Activated B cell treated with CpG ODN at 0.5 μM for 24 hours (primary cell): ENCODE data around the gene DDX46. TPM values are rescaled to one million over a fixed set of nuclear protein-coding genes. Genes with fewer than 3 reads are reported as not detected.

Source experiments
- ATAC-seq: fragments of 200-7000 bp; cut with Tn5 transposase; one replicate; pipeline ENCODE4 v1.10.0; 2021; ENCODE audit warnings: low read depth, mild to moderate bottlenecking, moderate library complexity
- CTCF ChIA-PET: fragments of 350-600 bp; sonication (Branson Sonifier 250); formaldehyde crosslinking; loops from one replicate; lab custom pipeline; 2021; ENCODE audit warnings: antibody characterized with exemption; lab: Charles Lee
- POLR2A ChIA-PET: fragments of 350-600 bp; sonication (Branson Sonifier 250); formaldehyde crosslinking; loops from one replicate; lab custom pipeline; 2021; ENCODE audit warnings: antibody characterized with exemption; lab: Charles Lee
- DNase-seq: peaks from one replicate; pipeline ENCODE4 v3.0.0; 2022
- H3K27ac Mint-ChIP-seq: one replicate; pipeline ENCODE4 v1.8.0; 2020; ENCODE audit warnings: mixed read lengths
- H3K27me3 Mint-ChIP-seq: one replicate; pipeline ENCODE4 v1.8.0; 2021; ENCODE audit warnings: mixed read lengths
- H3K36me3 Mint-ChIP-seq: one replicate; pipeline ENCODE4 v1.8.0; 2021; ENCODE audit warnings: low read depth, mixed read lengths
- H3K4me1 Mint-ChIP-seq: one replicate; pipeline ENCODE4 v1.8.0; 2021; ENCODE audit warnings: mixed read lengths
- H3K4me3 Mint-ChIP-seq: one replicate; pipeline ENCODE4 v1.8.0; 2020; ENCODE audit warnings: mild to moderate bottlenecking, mixed read lengths
- H3K9me3 Mint-ChIP-seq: one replicate; pipeline ENCODE4 v1.8.0; 2020; ENCODE audit warnings: mixed read lengths
- CTCF ChIP-seq: fragments of 200-600 bp; IDR thresholded peaks from one replicate; pipeline ENCODE4 v1.8.0; 2022; ENCODE audit warnings: antibody characterized with exemption, mild to moderate bottlenecking
- intact Hi-C: fragments of 100-400 bp; cut with micrococcal nuclease; formaldehyde crosslinking; loops from one replicate; pipeline ENCODE4 v1.15.1; 2024
- total RNA-seq: library from RNA; stranded (reverse); gene quantifications from 2 replicates; pipeline ENCODE4 v1.2.3, GENCODE V29; 2022

Gene DDX46
- total RNA-seq, 1 donor from 2014 or later: 74.1 TPM

GRCh38 chr5:134813827-134814226, 55.2 kb downstream of the DDX46 start:
- ATAC-seq (peak; percentile 66), DNase-seq (no peak)
- intact Hi-C loops: loop anchor here (1.0 to 5.0 kb wide), 2 partner anchors 33 to 91 kb away; partner anchors contain the start of genes C5orf24 and PCBD2
- Mint-ChIP-seq H3K4me3 (no peak overlapping the region), H3K9me3 (no peaks in the 10 kb centered on the region), H3K27ac (peak overlapping the region; percentile 74), H3K4me1 (peaks cover 17% of the 10 kb centered on the region), H3K36me3 (peaks cover 58% of the 10 kb centered on the region), H3K27me3 (no peaks in the 10 kb centered on the region)
- ChIA-PET CTCF (no interaction called here), POLR2A (interaction anchor here (1.0 kb wide), 1 partner anchor 18 kb away, joined by 3 read pairs; no protein-coding TSS in a partner anchor)
- TF ChIP-seq CTCF: no peak

- CTCF ChIA-PET: no interaction called here
- Mint-ChIP-seq H3K36me3 (peaks cover 66% of the 10 kb centered on the region), H3K9me3 (no peaks in the 10 kb centered on the region), H3K4me1 (peaks cover 17% of the 10 kb centered on the region), H3K27ac (no peak overlapping the region), H3K27me3 (no peaks in the 10 kb centered on the region), H3K4me3 (no peak overlapping the region)
- no peak for TF ChIP-seq CTCF
- intact Hi-C loops: no loop called here
- no peak for DNase-seq
- no peak for ATAC-seq
- POLR2A ChIA-PET: no interaction called here
These were observed 58.4 kb downstream of the DDX46 start for GRCh38 chr5:134817006-134817405.

- no peak for TF ChIP-seq CTCF
- no peak overlapping the region for H3K27ac Mint-ChIP-seq
- no peaks in the 10 kb centered on the region for H3K9me3 Mint-ChIP-seq
- intact Hi-C loops: no loop called here
- ChIA-PET POLR2A (no interaction called here), CTCF (no interaction called here)
- DNase-seq (no peak), ATAC-seq (no peak)
- no peaks in the 10 kb centered on the region for H3K27me3 Mint-ChIP-seq
- H3K4me1 Mint-ChIP-seq: peaks cover 7% of the 10 kb centered on the region
- H3K36me3 Mint-ChIP-seq: peaks cover 68% of the 10 kb centered on the region
- H3K4me3 Mint-ChIP-seq: no peak overlapping the region
These were observed 60.2 kb downstream of the DDX46 start for GRCh38 chr5:134818776-134819175.

- Mint-ChIP-seq H3K4me3 (no peak overlapping the region), H3K4me1 (peaks cover 1% of the 10 kb centered on the region), H3K27ac (no peak overlapping the region), H3K9me3 (no peaks in the 10 kb centered on the region), H3K27me3 (no peaks in the 10 kb centered on the region), H3K36me3 (peaks cover 71% of the 10 kb centered on the region)
- ATAC-seq (no peak), DNase-seq (no peak)
- no peak for TF ChIP-seq CTCF
- ChIA-PET CTCF (no interaction called here), POLR2A (interaction anchor here (0.7 kb wide), 1 partner anchor 62 kb away, joined by 6 read pairs; no protein-coding TSS in a partner anchor)
- intact Hi-C loops: no loop called here
These were observed 60.9 kb downstream of the DDX46 start for GRCh38 chr5:134819407-134819963.

DNA sequence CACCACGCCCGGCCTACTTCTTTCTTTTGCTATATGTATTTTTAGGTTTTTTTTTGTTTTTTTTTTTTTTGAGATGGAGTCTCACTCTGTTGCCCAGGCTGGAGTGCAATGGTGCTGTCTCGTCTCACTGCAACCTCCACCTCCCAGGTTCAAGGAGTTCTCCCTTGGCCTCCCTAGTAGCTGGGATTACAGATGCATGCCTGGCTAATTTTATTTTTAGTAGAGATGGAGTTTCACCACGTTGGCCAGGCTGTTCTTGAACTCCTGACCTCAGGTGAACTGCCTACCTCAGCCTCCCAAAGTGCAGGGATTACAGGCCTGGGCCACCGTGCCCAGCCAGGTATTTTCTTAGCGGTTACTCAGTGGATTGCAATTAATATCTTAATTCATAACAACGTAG, 63.3 kb downstream of the DDX46 start:
- POLR2A ChIA-PET: interaction anchor here (0.7 kb wide), 1 partner anchor 25 kb away, joined by 4 read pairs; no protein-coding TSS in a partner anchor
- Mint-ChIP-seq H3K4me1 (peaks cover 10% of the 10 kb centered on the region), H3K36me3 (peaks cover 74% of the 10 kb centered on the region), H3K4me3 (no peak overlapping the region), H3K27me3 (no peaks in the 10 kb centered on the region), H3K9me3 (no peaks in the 10 kb centered on the region), H3K27ac (no peak overlapping the region)
- ATAC-seq: no peak
- no peak for DNase-seq
- TF ChIP-seq CTCF: no peak
- intact Hi-C loops: no loop called here
- CTCF ChIA-PET: no interaction called here
